ENCODE measurements around the gene STOML1.
A peak's percentile ranks its signal among the peaks of the same experiment; 100 is the strongest.
"Not testable (repeated sequence)": the region's sequence is repeated elsewhere in the genome, so short reads cannot be mapped to it uniquely, and the experiment has no call there.

The STOML1 gene

GRCh38 chr15:73960472-73961070 lies 31.5 kb downstream of the STOML1 start:
- DNase-seq (ENCODE audit: low read depth), result not testable (repeated sequence)

GRCh38 chr15:73959801-73960200 lies 32.3 kb downstream of the STOML1 start:
- DNase-seq (ENCODE audit: low read depth), result no peak

- no peak for DNase-seq (ENCODE audit: low read depth)
Measured at GRCh38 chr15:73959012-73959581, 33.0 kb downstream of the STOML1 start.

- DNase-seq (ENCODE audit: low read depth), result no peak
Measured at GRCh38 chr15:73957785-73958184, 34.3 kb downstream of the STOML1 start.

GRCh38 chr15:73957276-73957675 lies 34.8 kb downstream of the STOML1 start:
- DNase-seq (ENCODE audit: low read depth), result no peak

GRCh38 chr15:73956743-73957135 lies 35.4 kb downstream of the STOML1 start:
- DNase-seq (ENCODE audit: low read depth), result peak; percentile 65

GRCh38 chr15:73955861-73956742 lies 36.0 kb downstream of the STOML1 start:
- no peak for DNase-seq (ENCODE audit: low read depth)

- DNase-seq (ENCODE audit: low read depth), result no peak
Measured at GRCh38 chr15:73955326-73955725, 36.8 kb downstream of the STOML1 start.

GRCh38 chr15:73954188-73955145 lies 37.6 kb downstream of the STOML1 start:
- no peak for DNase-seq (ENCODE audit: low read depth)

- no peak for DNase-seq (ENCODE audit: low read depth)
Measured at GRCh38 chr15:73952913-73953750, 39.0 kb downstream of the STOML1 start.

- DNase-seq (ENCODE audit: low read depth), result no peak
Measured at GRCh38 chr15:73952171-73952912, 39.8 kb downstream of the STOML1 start.

GRCh38 chr15:73951601-73952000 lies 40.5 kb downstream of the STOML1 start:
- no peak for DNase-seq (ENCODE audit: low read depth)

- DNase-seq (ENCODE audit: low read depth), result peak; percentile 93
Measured at GRCh38 chr15:73950831-73951561, 41.1 kb downstream of the STOML1 start.

- no peak for DNase-seq (ENCODE audit: low read depth)
Measured at GRCh38 chr15:73950479-73950830, 41.6 kb downstream of the STOML1 start.

GRCh38 chr15:73949496-73949895 lies 42.6 kb downstream of the STOML1 start:
- no peak for DNase-seq (ENCODE audit: low read depth)

GRCh38 chr15:73948982-73949381 lies 43.1 kb downstream of the STOML1 start:
- DNase-seq (ENCODE audit: low read depth), result no peak

- no peak for DNase-seq (ENCODE audit: low read depth)
Measured at GRCh38 chr15:73948396-73948795, 43.7 kb downstream of the STOML1 start.

- no peak for DNase-seq (ENCODE audit: low read depth)
Measured at GRCh38 chr15:73947651-73948050, 44.4 kb downstream of the STOML1 start.

GRCh38 chr15:73946795-73947370 lies 45.2 kb downstream of the STOML1 start:
- DNase-seq (ENCODE audit: low read depth), result no peak

Data from CMK (cell line).